IMR-90 (cell line): ENCODE results near the gene PSMD1. TPM values are rescaled to one million over a fixed set of nuclear protein-coding genes. Genes with fewer than 3 reads are reported as not detected.

Experiments used
- ATAC-seq: fragments of 200-7000 bp; cut with Tn5 transposase; 2 replicates; pipeline ENCODE4 v1.9.1; 2020; ENCODE audit warnings: low read depth, mild to moderate bottlenecking, moderate library complexity
- BruUV-seq: library from RNA; stranded (reverse); fragments of 400-500 nt; replicated peaks from 2 replicates; lab custom pipeline; 2021; lab: Mats Ljungman, UMichigan
- CTCF ChIA-PET: fragments of 300-600 bp; formaldehyde crosslinking; extraction: SDS; loops from one replicate; lab custom pipeline; 2021; ENCODE audit warnings: antibody characterized with exemption; lab: Yijun Ruan, JAX
- POLR2A ChIA-PET: fragments of 300-600 bp; sonication (Branson Sonifier 250); formaldehyde crosslinking; loops from one replicate; lab custom pipeline; 2022; ENCODE audit warnings: antibody characterized with exemption; ENCODE audit not compliant: unreplicated experiment; lab: Charles Lee
- DNase-seq: peaks from one replicate; pipeline ENCODE4 v3.0.0; 2013
- H2AFZ ChIP-seq: replicated peaks from 2 replicates; pipeline ENCODE3; 2013; ENCODE audit warnings: low read length, mild to moderate bottlenecking; ENCODE audit not compliant: poor library complexity
- H2AK5ac ChIP-seq: 2 replicates; pipeline ENCODE4 v1.6.1; 2013; ENCODE audit warnings: low read depth, low read length, inconsistent platforms
- H2AK9ac ChIP-seq: replicated peaks from 2 replicates; pipeline ENCODE3; 2013; ENCODE audit warnings: mild to moderate bottlenecking, low read depth, low read length, moderate library complexity; ENCODE audit not compliant: poor library complexity
- H2BK120ac ChIP-seq: 2 replicates; pipeline ENCODE4 v1.6.1; 2013; ENCODE audit warnings: low read depth, low read length, inconsistent platforms
- H2BK15ac ChIP-seq: 3 replicates; pipeline ENCODE4 v1.6.1; 2013; ENCODE audit warnings: low read depth, low read length, inconsistent platforms
- H2BK20ac ChIP-seq: 2 replicates; pipeline ENCODE4 v1.6.1; 2013; ENCODE audit warnings: low read depth, mild to moderate bottlenecking, inconsistent platforms, low read length, moderate library complexity
- H2BK5ac ChIP-seq: 2 replicates; pipeline ENCODE4 v1.6.1; 2013; ENCODE audit warnings: mild to moderate bottlenecking, low read depth, low read length, inconsistent platforms; ENCODE audit not compliant: poor library complexity, severe bottlenecking
- H3K14ac ChIP-seq: replicated peaks from 2 replicates; pipeline ENCODE4 v1.6.1; 2013; ENCODE audit warnings: low read depth, low read length, inconsistent platforms
- H3K18ac ChIP-seq: 2 replicates; pipeline ENCODE4 v1.6.1; 2013; ENCODE audit warnings: low read depth, low read length, control low read depth
- H3K23ac ChIP-seq: 2 replicates; pipeline ENCODE4 v1.6.1; 2013; ENCODE audit warnings: low read depth, low read length, inconsistent platforms
- H3K27ac ChIP-seq: 2 replicates; pipeline ENCODE4 v1.5.1; 2013; ENCODE audit warnings: mild to moderate bottlenecking, control low read depth, low read length; ENCODE audit not compliant: insufficient read depth
- H3K27me3 ChIP-seq: 2 replicates; pipeline ENCODE4 v1.6.1; 2013; ENCODE audit warnings: low read length; ENCODE audit not compliant: control insufficient read depth, insufficient read depth
- H3K36me3 ChIP-seq: 2 replicates; pipeline ENCODE4 v1.6.1; 2013; ENCODE audit warnings: low read length, mixed read lengths; ENCODE audit not compliant: control insufficient read depth, insufficient read depth
- H3K4ac ChIP-seq: 2 replicates; pipeline ENCODE4 v1.6.1; 2013; ENCODE audit warnings: low read depth, low read length, inconsistent platforms
- H3K4me1 ChIP-seq: 2 replicates; pipeline ENCODE4 v1.6.1; 2013; ENCODE audit warnings: low read length, mixed read lengths; ENCODE audit not compliant: control insufficient read depth, insufficient read depth
- H3K4me2 ChIP-seq: 2 replicates; pipeline ENCODE4 v1.6.1; 2013; ENCODE audit warnings: low read depth, mild to moderate bottlenecking, control low read depth, low read length, moderate library complexity
- H3K4me3 ChIP-seq: 2 replicates; pipeline ENCODE4 v1.5.1; 2013; ENCODE audit warnings: low read depth, mild to moderate bottlenecking, control low read depth, low read length, moderate library complexity; ENCODE audit not compliant: insufficient read depth
- H3K56ac ChIP-seq: 2 replicates; pipeline ENCODE4 v1.6.1; 2013; ENCODE audit warnings: low read length, inconsistent platforms; ENCODE audit not compliant: insufficient read depth; ENCODE audit errors: extremely low read depth
- H3K79me1 ChIP-seq, 2 experiments: 2 replicates each; pipeline ENCODE4 v1.6.1; 2013; ENCODE audit warnings: low read length in 2 of 2, inconsistent platforms in 1 of 2, low read depth in 1 of 2
- H3K9ac ChIP-seq: 2 replicates; pipeline ENCODE4 v1.6.1; 2013; ENCODE audit warnings: low read depth, low read length, control low read depth
- H3K9me1 ChIP-seq: 2 replicates; pipeline ENCODE4 v1.6.1; 2013; ENCODE audit warnings: low read length, inconsistent platforms; ENCODE audit not compliant: insufficient read depth
- H3K9me3 ChIP-seq: 2 replicates; pipeline ENCODE4 v1.6.1; 2013; ENCODE audit warnings: low read length; ENCODE audit not compliant: control insufficient read depth, insufficient read depth
- H4K20me1 ChIP-seq: 2 replicates; pipeline ENCODE4 v1.6.1; 2013; ENCODE audit warnings: low read length, inconsistent platforms; ENCODE audit not compliant: insufficient read depth
- H4K5ac ChIP-seq: 2 replicates; pipeline ENCODE4 v1.6.1; 2013; ENCODE audit warnings: mild to moderate bottlenecking, low read depth, low read length, control low read depth
- H4K8ac ChIP-seq, 2 experiments: 2 replicates each; pipeline ENCODE4 v1.6.1; 2013; ENCODE audit warnings: low read depth in 2 of 2, low read length in 2 of 2, control low read depth in 1 of 2, inconsistent platforms in 1 of 2
- H4K91ac ChIP-seq: 2 replicates; pipeline ENCODE4 v1.6.1; 2013; ENCODE audit warnings: low read depth, low read length, inconsistent platforms; ENCODE audit not compliant: insufficient read depth
- BHLHE40 ChIP-seq: fragments of 150-350 bp; IDR thresholded peaks from 2 replicates; pipeline ENCODE4 v1.6.1; 2016; ENCODE audit warnings: mild to moderate bottlenecking, low read depth, low read length
- CHD1 ChIP-seq: IDR thresholded peaks from 2 replicates; pipeline ENCODE4 v1.6.1; 2012; ENCODE audit warnings: low read depth, low read length, improper control_type of control experiment
- FOS ChIP-seq: fragments of 150-350 bp; IDR thresholded peaks from 2 replicates; pipeline ENCODE4 v1.6.1; 2016; ENCODE audit warnings: low read depth, low read length
- MAFK ChIP-seq: IDR thresholded peaks from 2 replicates; pipeline ENCODE4 v1.6.1; 2012; ENCODE audit warnings: low read depth, low read length, improper control_type of control experiment
- NFE2L2 ChIP-seq: fragments of 150-350 bp; IDR thresholded peaks from 2 replicates; pipeline ENCODE4 v1.6.1; 2016; ENCODE audit warnings: low read depth, mild to moderate bottlenecking, low read length
- POLR2A ChIP-seq: IDR thresholded peaks from 2 replicates; pipeline ENCODE4 v1.6.1; 2012; ENCODE audit warnings: mild to moderate bottlenecking, low read depth, low read length
- RAD21 ChIP-seq: IDR thresholded peaks from 2 replicates; pipeline ENCODE4 v1.6.1; 2012; ENCODE audit warnings: low read length, improper control_type of control experiment
- WGBS, 2 experiments: methylation state at CpG; one replicate each; pipeline versions ENCODE4 v1.1.5 to v1.1.7; 2013; ENCODE audit warnings: missing lambda C conversion rate in 2 of 2; ENCODE audit not compliant: insufficient read length in 1 of 2; ENCODE audit errors: extremely low coverage in 2 of 2; 5-methylcytosine and 5-hydroxymethylcytosine counted together
- dilution Hi-C: fragments of 300-500 bp; cut with HindIII; formaldehyde crosslinking; loops from one replicate; pipeline ENCODE4 v1.14.3; 2018; ENCODE audit warnings: low sequenced_read_pairs; ENCODE audit not compliant: unreplicated experiment
- in situ Hi-C: fragments of 300-500 bp; cut with MboI; formaldehyde crosslinking; loops from 3 replicates; pipeline ENCODE4 v1.14.3; 2019; ENCODE audit warnings: low sequenced_read_pairs, inconsistent platforms, mixed read lengths
- intact Hi-C: fragments of 100-400 bp; cut with micrococcal nuclease; formaldehyde crosslinking; loops from 2 replicates; pipeline ENCODE4 v1.10.0; 2022
- polyA plus RNA-seq, 3 experiments: library from polyadenylated mRNA; depleted of rRNA; stranded (reverse); fragments of >200 nt; gene quantifications; 2 replicates each; pipeline ENCODE4 v1.2.3, GENCODE V29; 2012; ENCODE audit warnings: low replicate concordance in 1 of 3
- total RNA-seq: library from RNA; depleted of rRNA; stranded (reverse); fragments of >200 nt; gene quantifications from 2 replicates; pipeline ENCODE4 v1.2.3, GENCODE V29; 2012
- TF ChIP-seq, protein P1 (sequence below): fragments of 150-350 bp; IDR thresholded peaks from 2 replicates; pipeline ENCODE4 v1.6.1; 2017; ENCODE audit warnings: mild to moderate bottlenecking, antibody characterized with exemption, low read length, low read depth
- TF ChIP-seq, protein P2 (sequence below): fragments of 150-350 bp; IDR thresholded peaks from 2 replicates; pipeline ENCODE4 v1.6.1; 2016; ENCODE audit warnings: low read depth, mild to moderate bottlenecking, low read length, moderate library complexity, borderline replicate concordance

Gene PSMD1
- total and polyA plus RNA-seq, 2 of the 4 experiments (the other 2 are of a cell fraction): 89.8 to 181 TPM

DNA sequence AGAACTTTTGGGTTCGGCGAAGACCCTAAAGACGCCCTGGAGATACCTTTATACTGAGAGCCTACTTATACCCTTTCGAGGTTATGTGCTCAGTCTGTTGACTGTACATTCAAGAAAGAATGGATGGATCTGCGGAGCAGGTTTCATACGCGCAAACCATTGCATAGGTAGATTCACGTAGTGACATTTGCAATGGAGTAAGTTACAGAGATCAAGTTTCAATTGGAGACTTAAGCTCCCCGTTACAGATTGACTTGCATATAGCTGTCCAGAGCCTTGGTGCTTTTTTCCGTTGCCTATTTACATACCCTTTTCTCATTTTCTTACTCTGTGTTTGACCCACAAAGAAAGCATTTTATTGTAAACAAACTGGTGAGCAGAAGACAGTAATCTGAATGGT is 923 bp downstream of the PSMD1 start:
- TF ChIP-seq POLR2A: no peak
- TF ChIP-seq RAD21: no peak
- TF ChIP-seq, protein P1, sequence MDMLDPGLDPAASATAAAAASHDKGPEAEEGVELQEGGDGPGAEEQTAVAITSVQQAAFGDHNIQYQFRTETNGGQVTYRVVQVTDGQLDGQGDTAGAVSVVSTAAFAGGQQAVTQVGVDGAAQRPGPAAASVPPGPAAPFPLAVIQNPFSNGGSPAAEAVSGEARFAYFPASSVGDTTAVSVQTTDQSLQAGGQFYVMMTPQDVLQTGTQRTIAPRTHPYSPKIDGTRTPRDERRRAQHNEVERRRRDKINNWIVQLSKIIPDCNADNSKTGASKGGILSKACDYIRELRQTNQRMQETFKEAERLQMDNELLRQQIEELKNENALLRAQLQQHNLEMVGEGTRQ: no peak
- TF ChIP-seq CHD1: no peak
- no peak for TF ChIP-seq NFE2L2
- TF ChIP-seq FOS: no peak
- TF ChIP-seq MAFK: no peak
- TF ChIP-seq, protein P2, sequence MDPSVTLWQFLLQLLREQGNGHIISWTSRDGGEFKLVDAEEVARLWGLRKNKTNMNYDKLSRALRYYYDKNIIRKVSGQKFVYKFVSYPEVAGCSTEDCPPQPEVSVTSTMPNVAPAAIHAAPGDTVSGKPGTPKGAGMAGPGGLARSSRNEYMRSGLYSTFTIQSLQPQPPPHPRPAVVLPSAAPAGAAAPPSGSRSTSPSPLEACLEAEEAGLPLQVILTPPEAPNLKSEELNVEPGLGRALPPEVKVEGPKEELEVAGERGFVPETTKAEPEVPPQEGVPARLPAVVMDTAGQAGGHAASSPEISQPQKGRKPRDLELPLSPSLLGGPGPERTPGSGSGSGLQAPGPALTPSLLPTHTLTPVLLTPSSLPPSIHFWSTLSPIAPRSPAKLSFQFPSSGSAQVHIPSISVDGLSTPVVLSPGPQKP: no peak
- no peak for TF ChIP-seq BHLHE40
- Histone ChIP-seq H2AK5ac (no peak overlapping the region), H4K20me1 (peaks cover 20% of the 10 kb centered on the region; the same call in 1 of the 2 replicates), H3K9ac (peak overlapping the region; percentile 96), H4K91ac (0 out of 2 replicates have a peak overlapping the region, but pooled peaks have one; percentile 38), H3K4me2 (peak overlapping the region; percentile 100), H3K9me1 (peaks cover 8% of the 10 kb centered on the region), H2BK15ac (no peak overlapping the region), H3K18ac (no peak overlapping the region), H3K36me3 (peaks cover 5% of the 10 kb centered on the region), H3K27me3 (no peaks in the 10 kb centered on the region), H3K4ac (peak overlapping the region; percentile 58; the same call in 1 of the 2 replicates), H3K4me1 (0 out of 2 replicates have a peak, but pooled peaks cover 2% of the 10 kb centered on the region), H4K5ac (peak overlapping the region; percentile 20; the same call in 1 of the 2 replicates), H3K4me3 (peak overlapping the region; percentile 84), H3K14ac (peak overlapping the region; percentile 54; the same call in 1 of the 2 replicates), H2BK5ac (peak overlapping the region; percentile 99), H2BK20ac (no peak overlapping the region), H3K27ac (peak overlapping the region; percentile 98; the same call in 1 of the 2 replicates), H3K9me3 (no peaks in the 10 kb centered on the region), H4K8ac (peak overlapping the region; percentile 67 to 82; a peak in 3 of 4 replicates), H2BK120ac (no peak overlapping the region), H2AK9ac (peak overlapping the region; percentile 98), H2AFZ (peak overlapping the region; percentile 98), H3K79me1 (peaks cover 10 to 21% of the 10 kb centered on the region in 2 experiments; a peak in 3 of 4 replicates), H3K23ac (peak overlapping the region; percentile 61), H3K56ac (0 out of 2 replicates have a peak overlapping the region, but pooled peaks have one; percentile 45)
- 20% methylated on average over 3 of the region's 10 CpGs; no CpG with 5 or more reads in 1 of the 2 experiments for WGBS, 2 experiments
- ChIA-PET POLR2A (no interaction called here), CTCF (interaction anchor here (0.8 to 1.0 kb wide), 2 partner anchors 11 to 167 kb away, joined by 3 to 4 read pairs; no protein-coding TSS in a partner anchor)
- peak; percentile 31 for DNase-seq
- BruUV-seq: no TSS peak
- in situ Hi-C loops (no loop called here), dilution Hi-C loops (no loop called here), intact Hi-C loops (no loop called here)
- ATAC-seq: no peak
